HEK293 (cell line): ENCODE results near the gene SCUBE3.

Source experiments
- GLI4 ChIP-seq: fragments of 450-650 bp; formaldehyde crosslinking; IDR thresholded peaks from 2 replicates; pipeline ENCODE4 v1.5.1; 2016; ENCODE audit warnings: missing biosample characterization, missing genetic modification characterization
- GLIS1 ChIP-seq: fragments of 450-650 bp; formaldehyde crosslinking; IDR thresholded peaks from 2 replicates; pipeline ENCODE4 v1.5.1; 2016; ENCODE audit warnings: missing biosample characterization, missing genetic modification characterization
- HIC1 ChIP-seq: fragments of 450-650 bp; formaldehyde crosslinking; IDR thresholded peaks from 2 replicates; pipeline ENCODE4 v1.5.1; 2016; ENCODE audit warnings: missing biosample characterization, missing genetic modification characterization
- IKZF3 ChIP-seq: fragments of 450-650 bp; IDR thresholded peaks from 2 replicates; pipeline ENCODE4 v1.5.0; 2018; ENCODE audit warnings: missing biosample characterization, mild to moderate bottlenecking, missing genetic modification characterization, moderate library complexity
- SALL2 ChIP-seq: fragments of 450-650 bp; formaldehyde crosslinking; IDR thresholded peaks from 2 replicates; pipeline ENCODE4 v1.5.0; 2017; ENCODE audit warnings: missing biosample characterization, mild to moderate bottlenecking, missing genetic modification characterization, borderline replicate concordance
- TCF7L2 ChIP-seq: IDR thresholded peaks from 2 replicates; pipeline ENCODE4 v1.6.1; 2011; ENCODE audit warnings: low read depth, mild to moderate bottlenecking, inconsistent platforms, low read length, moderate library complexity, borderline replicate concordance
- TSHZ1 ChIP-seq: fragments of 450-650 bp; formaldehyde crosslinking; IDR thresholded peaks from 2 replicates; pipeline ENCODE4 v1.5.1; 2016; ENCODE audit warnings: missing biosample characterization, missing genetic modification characterization, borderline replicate concordance
- ZBTB21 ChIP-seq: fragments of 450-650 bp; formaldehyde crosslinking; IDR thresholded peaks from 2 replicates; pipeline ENCODE4 v1.5.1; 2017; ENCODE audit warnings: missing biosample characterization, missing genetic modification characterization
- ZBTB26 ChIP-seq: fragments of 450-650 bp; formaldehyde crosslinking; optimal IDR thresholded peaks from 2 replicates; pipeline ENCODE3; 2016; ENCODE audit warnings: missing biosample characterization, mild to moderate bottlenecking, missing genetic modification characterization
- ZNF169 ChIP-seq: fragments of 450-650 bp; formaldehyde crosslinking; IDR thresholded peaks from 2 replicates; pipeline ENCODE4 v1.5.1; 2016; ENCODE audit warnings: missing biosample characterization, missing genetic modification characterization
- ZNF18 ChIP-seq: fragments of 450-650 bp; formaldehyde crosslinking; IDR thresholded peaks from 2 replicates; pipeline ENCODE4 v1.5.1; 2016; ENCODE audit warnings: missing biosample characterization, missing genetic modification characterization
- ZNF2 ChIP-seq: fragments of 450-650 bp; formaldehyde crosslinking; IDR thresholded peaks from 2 replicates; pipeline ENCODE4 v1.5.1; 2016; ENCODE audit warnings: missing biosample characterization, missing genetic modification characterization
- ZNF223 ChIP-seq: fragments of 450-650 bp; formaldehyde crosslinking; IDR thresholded peaks from 2 replicates; pipeline ENCODE4 v1.5.1; 2016; ENCODE audit warnings: missing biosample characterization, missing genetic modification characterization
- ZNF24 ChIP-seq: fragments of 450-650 bp; formaldehyde crosslinking; IDR thresholded peaks from 2 replicates; pipeline ENCODE4 v1.5.1; 2016; ENCODE audit warnings: missing biosample characterization, missing genetic modification characterization
- ZNF391 ChIP-seq: fragments of 450-650 bp; formaldehyde crosslinking; IDR thresholded peaks from 2 replicates; pipeline ENCODE4 v1.5.1; 2016; ENCODE audit warnings: low read depth, missing biosample characterization, missing genetic modification characterization, borderline replicate concordance
- ZNF398 ChIP-seq: fragments of 450-650 bp; formaldehyde crosslinking; IDR thresholded peaks from 2 replicates; pipeline ENCODE4 v1.5.1; 2017; ENCODE audit warnings: missing biosample characterization, missing genetic modification characterization
- ZNF416 ChIP-seq: fragments of 450-650 bp; formaldehyde crosslinking; IDR thresholded peaks from 2 replicates; pipeline ENCODE4 v1.5.1; 2016; ENCODE audit warnings: missing biosample characterization, missing genetic modification characterization
- ZNF449 ChIP-seq: fragments of 450-650 bp; formaldehyde crosslinking; IDR thresholded peaks from 2 replicates; pipeline ENCODE4 v1.5.1; 2017; ENCODE audit warnings: missing biosample characterization, mild to moderate bottlenecking, missing genetic modification characterization, moderate library complexity
- ZNF585B ChIP-seq: fragments of 450-650 bp; formaldehyde crosslinking; IDR thresholded peaks from 2 replicates; pipeline ENCODE4 v1.5.1; 2016; ENCODE audit warnings: missing biosample characterization, missing genetic modification characterization
- ZNF623 ChIP-seq: fragments of 450-650 bp; formaldehyde crosslinking; IDR thresholded peaks from 2 replicates; pipeline ENCODE4 v1.5.1; 2016; ENCODE audit warnings: missing biosample characterization, missing genetic modification characterization
- ZNF645 ChIP-seq: fragments of 450-650 bp; formaldehyde crosslinking; IDR thresholded peaks from 2 replicates; pipeline ENCODE4; 2016; ENCODE audit warnings: missing biosample characterization, missing genetic modification characterization
- ZNF701 ChIP-seq: fragments of 450-650 bp; formaldehyde crosslinking; IDR thresholded peaks from 2 replicates; pipeline ENCODE4 v1.5.1; 2016; ENCODE audit warnings: missing biosample characterization, missing genetic modification characterization
- ZNF76 ChIP-seq: fragments of 450-650 bp; formaldehyde crosslinking; IDR thresholded peaks from 2 replicates; pipeline ENCODE4; 2016; ENCODE audit warnings: low read depth, missing biosample characterization, missing genetic modification characterization, borderline replicate concordance
- ZNF785 ChIP-seq: fragments of 450-650 bp; formaldehyde crosslinking; IDR thresholded peaks from 2 replicates; pipeline ENCODE4 v1.5.1; 2016; ENCODE audit warnings: missing biosample characterization, missing genetic modification characterization
- ZXDB ChIP-seq: fragments of 450-650 bp; formaldehyde crosslinking; IDR thresholded peaks from 2 replicates; pipeline ENCODE4 v1.5.1; 2016; ENCODE audit warnings: missing biosample characterization, missing genetic modification characterization

Gene SCUBE3

GRCh38 chr6:35259194-35259947 lies 45.6 kb downstream of the SCUBE3 start, which contains the start of gene ZNF76 (continued):
- TF ChIP-seq ZBTB26 (tag by site-specific recombination), result peak; percentile 95
- TF ChIP-seq ZNF585B (tag by site-specific recombination), result no peak
- TF ChIP-seq ZBTB21 (tag by site-specific recombination), result peak; percentile 98
- peak; percentile 92 for TF ChIP-seq HIC1 (tag by site-specific recombination)
- TF ChIP-seq SALL2 (tag by site-specific recombination), result no peak
- no peak for TF ChIP-seq ZNF701 (tag by site-specific recombination)
- peak; percentile 91 for TF ChIP-seq ZNF785
- 0 out of 2 replicates have a peak, but pooled peaks have one; percentile 14 for TF ChIP-seq ZNF623
- 0 out of 2 replicates have a peak, but pooled peaks have one; percentile 26 for TF ChIP-seq ZNF18 (tag by site-specific recombination)
- TF ChIP-seq ZNF24 (tag by site-specific recombination), result peak; percentile 77; the same call in 1 of the 2 replicates
- peak; percentile 95 for TF ChIP-seq ZXDB (tag by site-specific recombination)
- peak; percentile 63; the same call in 1 of the 2 replicates for TF ChIP-seq TSHZ1 (tag by site-specific recombination)
- TF ChIP-seq ZNF169 (tag by site-specific recombination), result no peak
- no peak for TF ChIP-seq ZNF416 (tag by site-specific recombination)
- peak; percentile 100 for TF ChIP-seq IKZF3 (tag by site-specific recombination)
- TF ChIP-seq GLIS1 (tag by site-specific recombination), result peak; percentile 87
- 0 out of 2 replicates have a peak, but pooled peaks have one; percentile 38 for TF ChIP-seq ZNF223 (tag by site-specific recombination)
- TF ChIP-seq ZNF76 (tag by site-specific recombination), result peak; percentile 96
- TF ChIP-seq TCF7L2, result no peak
- 0 out of 2 replicates have a peak, but pooled peaks have one; percentile 11 for TF ChIP-seq GLI4 (tag by site-specific recombination)
- peak; percentile 92 for TF ChIP-seq ZNF2 (tag by site-specific recombination)
- TF ChIP-seq ZNF391 (tag by site-specific recombination), result 0 out of 2 replicates have a peak, but pooled peaks have one; percentile 80
- no peak for TF ChIP-seq ZNF645 (tag by site-specific recombination)
- TF ChIP-seq ZNF449 (tag by site-specific recombination), result peak; percentile 59
- peak; percentile 22; the same call in 1 of the 2 replicates for TF ChIP-seq ZNF398 (tag by site-specific recombination)
